ENCODE measurements around the gene EDC3. TPM values are rescaled to one million over a fixed set of nuclear protein-coding genes. Genes with fewer than 3 reads are reported as not detected.

Gene EDC3
- total and polyA plus RNA-seq, 2 of the 4 experiments (the other 2 are of a cell fraction), result 16.8 to 38.0 TPM

- no CpG with 5 or more reads among the region's 3 CpGs for WGBS, 2 experiments (ENCODE audit: extremely low coverage in 2 of 2, insufficient read length in 1 of 2)
- no peak overlapping the region for H2BK15ac ChIP-seq (ENCODE audit: low read depth, low read length)
- H3K14ac ChIP-seq (replicated peaks; ENCODE audit: low read depth, low read length), result no peak overlapping the region
- peaks cover 6% of the 10 kb centered on the region for H3K36me3 ChIP-seq (ENCODE audit: control insufficient read depth, insufficient read depth, low read length)
- peaks cover 15% of the 10 kb centered on the region for H3K9me1 ChIP-seq (ENCODE audit: insufficient read depth, low read length)
- dilution Hi-C loops (cut with HindIII; ENCODE audit: low sequenced_read_pairs, unreplicated experiment) (no loop called here), in situ Hi-C loops (cut with MboI; ENCODE audit: low sequenced_read_pairs) (no loop called here), intact Hi-C loops (cut with micrococcal nuclease) (no loop called here)
- ATAC-seq (ENCODE audit: low read depth), result no peak
- peaks cover 9% of the 10 kb centered on the region for H3K4me1 ChIP-seq (ENCODE audit: control insufficient read depth, insufficient read depth, low read length)
- no peak overlapping the region for H2BK120ac ChIP-seq (ENCODE audit: low read depth, low read length)
- BruUV-seq (replicated peaks), result no TSS peak
- no peaks in the 10 kb centered on the region for H3K9me3 ChIP-seq (ENCODE audit: control insufficient read depth, insufficient read depth, low read length)
- H3K27me3 ChIP-seq (ENCODE audit: control insufficient read depth, insufficient read depth, low read length), result no peaks in the 10 kb centered on the region
- H3K18ac ChIP-seq (ENCODE audit: low read depth, low read length), result no peak overlapping the region
- H2AK9ac ChIP-seq (replicated peaks; ENCODE audit: low read depth, low read length, poor library complexity), result no peak overlapping the region
- H4K5ac ChIP-seq (ENCODE audit: low read depth, low read length), result no peak overlapping the region
- no peak for DNase-seq
- H3K9ac ChIP-seq (ENCODE audit: low read depth, low read length), result no peak overlapping the region
- H4K20me1 ChIP-seq (ENCODE audit: insufficient read depth, low read length), result peaks cover 4% of the 10 kb centered on the region
- CTCF ChIA-PET, result no interaction called here
- H3K4me3 ChIP-seq (ENCODE audit: insufficient read depth, low read depth, low read length), result no peak overlapping the region
- H3K27ac ChIP-seq (ENCODE audit: insufficient read depth, low read length), result no peak overlapping the region
- H4K8ac ChIP-seq (ENCODE audit: low read depth in 2 of 2, low read length in 2 of 2), result no peak overlapping the region
- H3K4me2 ChIP-seq (ENCODE audit: low read depth, low read length), result no peak overlapping the region
- H3K23ac ChIP-seq (ENCODE audit: low read depth, low read length), result no peak overlapping the region
- H4K91ac ChIP-seq (ENCODE audit: insufficient read depth, low read depth, low read length), result no peak overlapping the region
- no peak overlapping the region for H2AFZ ChIP-seq (replicated peaks; ENCODE audit: low read length, poor library complexity)
- no peak overlapping the region for H3K4ac ChIP-seq (ENCODE audit: low read depth, low read length)
- no peak overlapping the region for H2BK5ac ChIP-seq (ENCODE audit: low read depth, low read length, poor library complexity, severe bottlenecking)
- no peak overlapping the region for H2BK20ac ChIP-seq (ENCODE audit: low read depth, low read length)
- H3K79me1 ChIP-seq (ENCODE audit: low read depth in 1 of 2, low read length in 2 of 2), result peaks cover 0 to 20% of the 10 kb centered on the region in 2 experiments; a peak in 1 of 4 replicates
- H2AK5ac ChIP-seq (ENCODE audit: low read depth, low read length), result no peak overlapping the region
- POLR2A ChIA-PET (ENCODE audit: unreplicated experiment), result interaction anchor here (0.6 kb wide), 1 partner anchor 13 kb away, joined by 3 read pairs; no protein-coding TSS in a partner anchor
- no peak for TF ChIP-seq RFX5 (IDR thresholded peaks at IDR 0.05; ENCODE audit: low read depth, low read length)
- no peak for TF ChIP-seq CTCF (conservative IDR thresholded peaks at IDR 0.05; ENCODE audit: low read depth, low read length)
- TF ChIP-seq, protein P1, sequence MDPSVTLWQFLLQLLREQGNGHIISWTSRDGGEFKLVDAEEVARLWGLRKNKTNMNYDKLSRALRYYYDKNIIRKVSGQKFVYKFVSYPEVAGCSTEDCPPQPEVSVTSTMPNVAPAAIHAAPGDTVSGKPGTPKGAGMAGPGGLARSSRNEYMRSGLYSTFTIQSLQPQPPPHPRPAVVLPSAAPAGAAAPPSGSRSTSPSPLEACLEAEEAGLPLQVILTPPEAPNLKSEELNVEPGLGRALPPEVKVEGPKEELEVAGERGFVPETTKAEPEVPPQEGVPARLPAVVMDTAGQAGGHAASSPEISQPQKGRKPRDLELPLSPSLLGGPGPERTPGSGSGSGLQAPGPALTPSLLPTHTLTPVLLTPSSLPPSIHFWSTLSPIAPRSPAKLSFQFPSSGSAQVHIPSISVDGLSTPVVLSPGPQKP (IDR thresholded peaks at IDR 0.05; ENCODE audit: borderline replicate concordance, low read depth, low read length), result no peak
- no peak for TF ChIP-seq CHD1 (IDR thresholded peaks at IDR 0.05; ENCODE audit: low read depth, low read length)
- no peak for TF ChIP-seq MXI1 (IDR thresholded peaks at IDR 0.05; ENCODE audit: borderline replicate concordance, low read depth, low read length)
- TF ChIP-seq NFE2L2 (IDR thresholded peaks at IDR 0.05; ENCODE audit: low read depth, low read length), result no peak
- no peak overlapping the region for H3K56ac ChIP-seq (ENCODE audit: extremely low read depth, insufficient read depth, low read length)
Observed at GRCh38 chr15:74585191-74585590, 110.6 kb downstream of the EDC3 start.

Measured in IMR-90 (cell line).